Measurements from ENCODE around the gene NCDN.

- no peak for TF ChIP-seq EZH2 (IDR thresholded peaks at IDR 0.05; ENCODE audit: borderline replicate concordance)
- no peak for TF ChIP-seq CTCF (IDR thresholded peaks at IDR 0.05; ENCODE audit: poor library complexity)
Observed at GRCh38 chr1:35511305-35511704, 46.3 kb upstream of the NCDN start.
